OCI-LY1 (cell line): ENCODE results near the gene LRRC70.

ENCODE experiments used
- H2AFZ ChIP-seq: fragments of 200-600 bp; sonication (generic), shearing (Covaris generic); 2 replicates; pipeline ENCODE4 v1.6.0; 2014; ENCODE audit warnings: antibody characterized with exemption, mild to moderate bottlenecking, low read length
- H3F3A ChIP-seq: fragments of 200-600 bp; sonication (generic), shearing (Covaris generic); 2 replicates; pipeline ENCODE4 v1.6.0; 2014; ENCODE audit warnings: mild to moderate bottlenecking, antibody characterized with exemption, low read length, moderate library complexity; ENCODE audit not compliant: insufficient read depth
- H3K27ac ChIP-seq: fragments of 200-600 bp; sonication (generic); 2 replicates; pipeline ENCODE4 v1.5.1; 2014; ENCODE audit warnings: low read length, mixed run types, mild to moderate bottlenecking, low read depth; ENCODE audit not compliant: poor library complexity, severe bottlenecking
- H3K27me3 ChIP-seq: fragments of 200-600 bp; sonication (generic); 2 replicates; pipeline ENCODE4 v1.6.0; 2014; ENCODE audit warnings: antibody characterized with exemption, mild to moderate bottlenecking, low read length, moderate library complexity; ENCODE audit not compliant: insufficient read depth
- H3K36me3 ChIP-seq: fragments of 200-600 bp; sonication (generic); 2 replicates; pipeline ENCODE4 v1.6.1; 2014; ENCODE audit warnings: mild to moderate bottlenecking, antibody characterized with exemption, low read length, moderate library complexity, mixed read lengths; ENCODE audit not compliant: insufficient read depth
- H3K4me1 ChIP-seq: fragments of 200-600 bp; sonication (generic); 2 replicates; pipeline ENCODE4 v1.5.1; 2014; ENCODE audit warnings: mild to moderate bottlenecking, low read length, moderate library complexity; ENCODE audit not compliant: insufficient read depth, severe bottlenecking
- H3K4me2 ChIP-seq: fragments of 200-600 bp; sonication (generic), shearing (Covaris generic); 2 replicates; pipeline ENCODE4 v1.6.1; 2014; ENCODE audit warnings: low read length
- H3K4me3 ChIP-seq: fragments of 200-600 bp; sonication (generic); 2 replicates; pipeline ENCODE4 v1.5.1; 2014; ENCODE audit warnings: low read length, low read depth, mild to moderate bottlenecking, mixed read lengths; ENCODE audit not compliant: poor library complexity, severe bottlenecking
- H3K79me2 ChIP-seq: fragments of 200-600 bp; shearing (Covaris generic); 2 replicates; pipeline ENCODE4 v1.6.1; 2016; ENCODE audit warnings: mixed run types, low read length, mixed read lengths; ENCODE audit not compliant: insufficient read depth
- H3K9ac ChIP-seq: fragments of 200-600 bp; sonication (generic), shearing (Covaris generic); 2 replicates; pipeline ENCODE4 v1.6.1; 2014; ENCODE audit warnings: mild to moderate bottlenecking, low read length, mixed read lengths
- H3K9me2 ChIP-seq: fragments of 200-600 bp; sonication (generic), shearing (Covaris generic); 2 replicates; pipeline ENCODE4 v1.6.1; 2014; ENCODE audit warnings: low read depth, mild to moderate bottlenecking, low read length, mixed read lengths
- H3K9me3 ChIP-seq: fragments of 200-600 bp; shearing (Covaris generic); 2 replicates; pipeline ENCODE4 v1.6.1; 2014; ENCODE audit warnings: low read length, mixed read lengths
- H4K20me1 ChIP-seq: fragments of 200-600 bp; sonication (generic), shearing (Covaris generic); 2 replicates; pipeline ENCODE4 v1.6.0; 2016; ENCODE audit warnings: mild to moderate bottlenecking, low read length; ENCODE audit not compliant: insufficient read depth
- EZH2 ChIP-seq: fragments of 200-600 bp; sonication (generic), shearing (Covaris generic); IDR thresholded peaks from 2 replicates; pipeline ENCODE4 v1.8.0; 2017; ENCODE audit warnings: borderline replicate concordance, mixed run types, mild to moderate bottlenecking, antibody characterized with exemption, low read length, moderate library complexity, mixed read lengths
- TF ChIP-seq, protein P1 (sequence below): fragments of 200-600 bp; sonication (generic), shearing (Covaris generic); IDR thresholded peaks from 2 replicates; pipeline ENCODE4 v1.5.1; 2017; ENCODE audit warnings: mild to moderate bottlenecking, antibody characterized with exemption, low read length, moderate library complexity, mixed read lengths

LRRC70 gene

GRCh38 chr5:62581836-62582597, 3.4 kb downstream of the LRRC70 start:
- H3K4me2 ChIP-seq, result no peak overlapping the region
- H3K9ac ChIP-seq, result no peak overlapping the region

GRCh38 chr5:62584391-62584790, 5.8 kb downstream of the LRRC70 start:
- Histone ChIP-seq H3K4me1 (no peaks in the 10 kb centered on the region), H3K9ac (no peak overlapping the region), H3K36me3 (no peaks in the 10 kb centered on the region; the same call in 1 of the 2 replicates), H3K79me2 (no peaks in the 10 kb centered on the region), H3K9me3 (no peaks in the 10 kb centered on the region), H3K4me2 (no peak overlapping the region), H2AFZ (no peak overlapping the region), H3K27ac (no peak overlapping the region), H4K20me1 (no peaks in the 10 kb centered on the region), H3F3A (no peaks in the 10 kb centered on the region), H3K27me3 (no peaks in the 10 kb centered on the region), H3K4me3 (no peak overlapping the region), H3K9me2 (no peaks in the 10 kb centered on the region)
- TF ChIP-seq, protein P1, sequence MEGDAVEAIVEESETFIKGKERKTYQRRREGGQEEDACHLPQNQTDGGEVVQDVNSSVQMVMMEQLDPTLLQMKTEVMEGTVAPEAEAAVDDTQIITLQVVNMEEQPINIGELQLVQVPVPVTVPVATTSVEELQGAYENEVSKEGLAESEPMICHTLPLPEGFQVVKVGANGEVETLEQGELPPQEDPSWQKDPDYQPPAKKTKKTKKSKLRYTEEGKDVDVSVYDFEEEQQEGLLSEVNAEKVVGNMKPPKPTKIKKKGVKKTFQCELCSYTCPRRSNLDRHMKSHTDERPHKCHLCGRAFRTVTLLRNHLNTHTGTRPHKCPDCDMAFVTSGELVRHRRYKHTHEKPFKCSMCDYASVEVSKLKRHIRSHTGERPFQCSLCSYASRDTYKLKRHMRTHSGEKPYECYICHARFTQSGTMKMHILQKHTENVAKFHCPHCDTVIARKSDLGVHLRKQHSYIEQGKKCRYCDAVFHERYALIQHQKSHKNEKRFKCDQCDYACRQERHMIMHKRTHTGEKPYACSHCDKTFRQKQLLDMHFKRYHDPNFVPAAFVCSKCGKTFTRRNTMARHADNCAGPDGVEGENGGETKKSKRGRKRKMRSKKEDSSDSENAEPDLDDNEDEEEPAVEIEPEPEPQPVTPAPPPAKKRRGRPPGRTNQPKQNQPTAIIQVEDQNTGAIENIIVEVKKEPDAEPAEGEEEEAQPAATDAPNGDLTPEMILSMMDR, result no peak
- TF ChIP-seq EZH2, result no peak

More at GRCh38 chr5:62581836-62582597, 3.4 kb downstream of the LRRC70 start:
- TF ChIP-seq, protein P1, result no peak
- no peak for TF ChIP-seq EZH2
- Histone ChIP-seq H3K9me3 (no peaks in the 10 kb centered on the region), H3K4me3 (no peak overlapping the region), H3K27me3 (no peaks in the 10 kb centered on the region), H3K36me3 (no peaks in the 10 kb centered on the region; the same call in 1 of the 2 replicates), H3K4me1 (peaks cover 10% of the 10 kb centered on the region), H3K9me2 (no peaks in the 10 kb centered on the region), H2AFZ (no peak overlapping the region), H3F3A (no peaks in the 10 kb centered on the region), H3K27ac (no peak overlapping the region), H3K79me2 (no peaks in the 10 kb centered on the region; the same call in 1 of the 2 replicates), H4K20me1 (no peaks in the 10 kb centered on the region)

DNA sequence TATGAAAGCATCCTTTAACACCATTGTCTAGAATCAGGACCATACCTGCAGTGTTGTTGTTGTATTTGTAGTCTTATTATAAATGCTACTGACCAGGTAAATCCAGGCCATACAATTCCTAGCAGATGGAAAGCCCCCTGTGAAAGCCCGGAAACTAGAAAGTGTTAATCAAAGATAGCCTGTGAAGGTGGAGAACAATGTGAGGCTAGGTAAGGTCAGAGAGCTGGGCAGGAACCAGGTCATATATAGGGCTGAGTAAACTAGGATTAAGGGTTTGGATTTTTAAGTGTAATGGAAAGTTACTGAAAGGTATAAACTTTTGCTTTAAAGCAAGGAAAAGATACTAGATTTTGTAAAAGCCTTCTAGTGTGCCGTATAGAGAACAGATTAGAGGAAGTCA, 6.7 kb downstream of the LRRC70 start:
- Histone ChIP-seq H3K4me1 (no peaks in the 10 kb centered on the region), H4K20me1 (no peaks in the 10 kb centered on the region), H3K36me3 (no peaks in the 10 kb centered on the region; the same call in 1 of the 2 replicates), H2AFZ (no peak overlapping the region), H3K79me2 (no peaks in the 10 kb centered on the region), H3F3A (no peaks in the 10 kb centered on the region), H3K27ac (no peak overlapping the region), H3K4me2 (no peak overlapping the region), H3K9ac (no peak overlapping the region), H3K9me3 (no peaks in the 10 kb centered on the region), H3K27me3 (no peaks in the 10 kb centered on the region), H3K4me3 (no peak overlapping the region), H3K9me2 (no peaks in the 10 kb centered on the region)
- TF ChIP-seq EZH2, result no peak
- TF ChIP-seq, protein P1, result no peak
